H1 (cell line): ENCODE results near the gene RPLP2. TPM values are rescaled to one million over a fixed set of nuclear protein-coding genes. Genes with fewer than 3 reads are reported as not detected.

ENCODE experiments used
- CTCF ChIA-PET: fragments of 300-600 bp; sonication (Branson Sonifier 250); formaldehyde crosslinking; loops from one replicate; lab custom pipeline; 2021; ENCODE audit not compliant: partially characterized antibody; lab: Charles Lee
- POLR2A ChIA-PET: fragments of 300-600 bp; sonication (Branson Sonifier 250); formaldehyde crosslinking; loops from one replicate; lab custom pipeline; 2021; ENCODE audit warnings: inconsistent platforms; ENCODE audit not compliant: partially characterized antibody; lab: Charles Lee
- DNase-seq, 2 experiments: peaks; one replicate each; pipeline versions ENCODE4 v3.0.0 to v3.0.0-alpha.2; 2010 to 2022; ENCODE audit warnings: low spot score in 2 of 2, low read depth in 1 of 2, mixed read lengths in 1 of 2
- FAIRE-seq: peaks from 2 replicates; lab custom pipeline; 2011; peaks lifted over from hg19 to GRCh38; lab: Jason Lieb, UNC
- H2AFZ ChIP-seq: 2 replicates; pipeline ENCODE4 v1.8.1; 2012; ENCODE audit warnings: low read length, inconsistent platforms
- H2AK5ac ChIP-seq: 2 replicates; pipeline ENCODE4 v1.6.1; 2013; ENCODE audit warnings: low read depth, low read length
- H2BK120ac ChIP-seq: replicated peaks from 2 replicates; pipeline ENCODE3; 2013; ENCODE audit warnings: low read depth, low read length, inconsistent platforms
- H2BK12ac ChIP-seq: 2 replicates; pipeline ENCODE4 v1.6.1; 2013; ENCODE audit warnings: low read depth, low read length
- H2BK15ac ChIP-seq: 2 replicates; pipeline ENCODE4 v1.6.1; 2013; ENCODE audit warnings: low read length
- H2BK20ac ChIP-seq: 2 replicates; pipeline ENCODE4 v1.6.1; 2013; ENCODE audit warnings: low read length
- H2BK5ac ChIP-seq: 2 replicates; pipeline ENCODE4 v1.6.1; 2013; ENCODE audit warnings: low read depth, low read length
- H3K14ac ChIP-seq: 2 replicates; pipeline ENCODE4 v1.6.1; 2013; ENCODE audit warnings: inconsistent platforms; ENCODE audit not compliant: insufficient read length
- H3K18ac ChIP-seq: 2 replicates; pipeline ENCODE4 v1.6.1; 2013; ENCODE audit warnings: low read length; ENCODE audit errors: extremely low read depth
- H3K23ac ChIP-seq: 2 replicates; pipeline ENCODE4 v1.6.1; 2013; ENCODE audit warnings: inconsistent platforms; ENCODE audit not compliant: insufficient read length
- H3K23me2 ChIP-seq: 2 replicates; pipeline ENCODE4 v1.6.1; 2013; ENCODE audit warnings: low read depth, low read length
- H3K27ac ChIP-seq: 2 replicates; pipeline ENCODE4 v1.6.1; 2011; ENCODE audit warnings: low read depth, low read length, inconsistent platforms
- H3K27me3 ChIP-seq, 4 experiments: replicated peaks in 1 of 4; 1 replicate in 1 of 4; 2 replicates in 3 of 4; pipeline versions ENCODE4 v1.6.1 to v1.8.1; 2011 to 2013; ENCODE audit warnings: low read length in 3 of 4, mild to moderate bottlenecking in 3 of 4, inconsistent platforms in 2 of 4, mixed read lengths in 2 of 4, moderate library complexity in 1 of 4; ENCODE audit not compliant: control insufficient read depth in 3 of 4, insufficient read depth in 3 of 4; ENCODE audit errors: extremely low read depth in 1 of 4
- H3K36me3 ChIP-seq, 4 experiments: 2 replicates each; pipeline versions ENCODE4 v1.6.1 to v1.8.1; 2011 to 2013; ENCODE audit warnings: mild to moderate bottlenecking in 4 of 4, low read length in 3 of 4, moderate library complexity in 2 of 4, control low read depth in 1 of 4, inconsistent platforms in 1 of 4; ENCODE audit not compliant: insufficient read depth in 4 of 4, control insufficient read depth in 2 of 4
- H3K4ac ChIP-seq: replicated peaks from 2 replicates; pipeline ENCODE3; 2013; ENCODE audit warnings: low read length, low read depth, mixed read lengths, inconsistent platforms; ENCODE audit not compliant: insufficient read length
- H3K4me1 ChIP-seq, 4 experiments: replicated peaks in 1 of 4; 1 replicate in 1 of 4; 2 replicates in 3 of 4; pipeline versions ENCODE4 v1.6.1 to v1.8.1; 2011 to 2013; ENCODE audit warnings: low read length in 3 of 4, inconsistent platforms in 2 of 4, mixed read lengths in 1 of 4; ENCODE audit not compliant: insufficient read depth in 4 of 4, control insufficient read depth in 3 of 4
- H3K4me2 ChIP-seq, 2 experiments: 2 replicates each; pipeline versions ENCODE4 v1.6.1 to v1.8.1; 2011 to 2013; ENCODE audit warnings: low read depth in 2 of 2, low read length in 2 of 2, control low read depth in 1 of 2, inconsistent platforms in 1 of 2, mild to moderate bottlenecking in 1 of 2; ENCODE audit not compliant: insufficient read depth in 1 of 2
- H3K4me3 ChIP-seq, 4 experiments: fragments of 200-600, 300-600 bp in 1 of 4; sonication (generic), shearing (Covaris generic), sonication (Bioruptor Twin) in 1 of 4; 2 replicates each; pipeline versions ENCODE4 v1.5.1 to v1.8.1; 2011 to 2016; ENCODE audit warnings: low read length in 4 of 4, low read depth in 3 of 4, control low read depth in 2 of 4, inconsistent platforms in 2 of 4, mild to moderate bottlenecking in 2 of 4, mixed read lengths in 1 of 4, moderate library complexity in 1 of 4; ENCODE audit not compliant: insufficient read depth in 2 of 4; ENCODE audit errors: extremely low read depth in 1 of 4
- H3K56ac ChIP-seq: replicated peaks from 2 replicates; pipeline ENCODE3; 2013; ENCODE audit warnings: low read depth, mild to moderate bottlenecking, mixed read lengths, low read length, inconsistent platforms; ENCODE audit not compliant: insufficient read length
- H3K79me1 ChIP-seq: 2 replicates; pipeline ENCODE4 v1.6.1; 2013; ENCODE audit warnings: low read depth, low read length, control low read depth
- H3K79me2 ChIP-seq, 2 experiments: 2 replicates each; pipeline versions ENCODE4 v1.6.1 to v1.8.1; 2012 to 2013; ENCODE audit warnings: low read length in 2 of 2, mild to moderate bottlenecking in 2 of 2, inconsistent platforms in 1 of 2; ENCODE audit not compliant: insufficient read depth in 2 of 2, control insufficient read depth in 1 of 2
- H3K9ac ChIP-seq, 4 experiments: replicated peaks in 1 of 4; 1 replicate in 1 of 4; 2 replicates in 3 of 4; pipeline versions ENCODE4 v1.6.1 to v1.8.1; 2011 to 2013; ENCODE audit warnings: low read depth in 3 of 4, low read length in 3 of 4, control low read depth in 2 of 4, mild to moderate bottlenecking in 2 of 4, moderate library complexity in 2 of 4, inconsistent platforms in 1 of 4; ENCODE audit errors: extremely low read depth in 1 of 4
- H3K9me3 ChIP-seq, 2 experiments: 2 replicates each; pipeline versions ENCODE4 v1.6.1 to v1.8.1; 2012 to 2013; ENCODE audit warnings: mild to moderate bottlenecking in 2 of 2, moderate library complexity in 2 of 2, control low read depth in 1 of 2, inconsistent platforms in 1 of 2, low read depth in 1 of 2, low read length in 1 of 2, mixed read lengths in 1 of 2; ENCODE audit not compliant: insufficient read depth in 2 of 2
- H4K20me1 ChIP-seq, 2 experiments: replicated peaks in 1 of 2; 2 replicates each; pipeline versions ENCODE3 to v1.8.1; 2011 to 2013; ENCODE audit warnings: inconsistent platforms in 2 of 2, low read length in 2 of 2, mild to moderate bottlenecking in 1 of 2; ENCODE audit not compliant: insufficient read depth in 2 of 2, control insufficient read depth in 1 of 2
- H4K5ac ChIP-seq: 2 replicates; pipeline ENCODE4 v1.6.1; 2013; ENCODE audit warnings: low read length, low read depth, mixed read lengths, inconsistent platforms; ENCODE audit not compliant: insufficient read length
- H4K8ac ChIP-seq: 2 replicates; pipeline ENCODE4 v1.8.0; 2013; ENCODE audit warnings: mild to moderate bottlenecking, moderate library complexity, low read length, inconsistent platforms; ENCODE audit not compliant: insufficient read depth; ENCODE audit errors: extremely low read depth
- H4K91ac ChIP-seq: replicated peaks from 2 replicates; pipeline ENCODE3; 2013; ENCODE audit warnings: low read length, mixed read lengths, inconsistent platforms; ENCODE audit not compliant: insufficient read length
- GABPA ChIP-seq: IDR thresholded peaks from 2 replicates; pipeline ENCODE4 v1.6.1; 2011; ENCODE audit warnings: mild to moderate bottlenecking, low read length, moderate library complexity, borderline replicate concordance; ENCODE audit not compliant: insufficient read depth
- JUN ChIP-seq: IDR thresholded peaks from 2 replicates; pipeline ENCODE4 v1.6.1; 2011; ENCODE audit warnings: low read depth, mild to moderate bottlenecking, improper control_type of control experiment, low read length
- POLR2AphosphoS5 ChIP-seq: IDR thresholded peaks from 2 replicates; pipeline ENCODE4 v1.6.1; 2011; ENCODE audit warnings: low read depth, low read length
- RXRA ChIP-seq: IDR thresholded peaks from 2 replicates; pipeline ENCODE4 v1.6.1; 2011; ENCODE audit warnings: low read depth, mild to moderate bottlenecking, low read length, moderate library complexity; ENCODE audit not compliant: insufficient read depth
- SIN3A ChIP-seq, 2 experiments: IDR thresholded peaks in 1 of 2; conservative IDR thresholded peaks in 1 of 2; 2 replicates each; pipeline ENCODE4 v1.6.1; 2011 to 2012; ENCODE audit warnings: low read length in 2 of 2, improper control_type of control experiment in 1 of 2, low read depth in 1 of 2, mild to moderate bottlenecking in 1 of 2
- SP4 ChIP-seq: IDR thresholded peaks from 2 replicates; pipeline ENCODE4 v1.6.1; 2012; ENCODE audit warnings: low read length, inconsistent platforms
- TAF7 ChIP-seq: optimal IDR thresholded peaks from 2 replicates; pipeline ENCODE3; 2011; ENCODE audit warnings: low read depth, mild to moderate bottlenecking, inconsistent platforms, low read length, moderate library complexity, borderline replicate concordance
- WGBS, 2 experiments: shearing (Covaris generic) in 1 of 2; methylation state at CpG; one replicate each; pipeline versions ENCODE4 v1.1.6 to v1.1.7; 2013 to 2015; ENCODE audit warnings: low lambda C conversion rate in 2 of 2, mixed read lengths in 2 of 2, inconsistent platforms in 1 of 2, low coverage in 1 of 2, missing lambda C conversion rate in 1 of 2; ENCODE audit not compliant: insufficient replicate concordance in 2 of 2, insufficient coverage in 1 of 2, insufficient read length in 1 of 2; ENCODE audit errors: extremely low coverage in 1 of 2, missing lambda C conversion rate in 1 of 2; 5-methylcytosine and 5-hydroxymethylcytosine counted together
- polyA plus RNA-seq, 7 experiments: library from polyadenylated mRNA; depleted of rRNA in 3 of 7; stranded (reverse) in 5 of 7; unstranded in 2 of 7; fragments of >200 nt in 5 of 7; fragments of 200-250 nt in 2 of 7; gene quantifications; 1 replicate in 5 of 7; 2 replicates in 1 of 7; 4 replicates in 1 of 7; pipeline versions ENCODE4 v1.2.1 to v1.2.3, GENCODE V29; 2011 to 2013; ENCODE audit warnings: missing spikeins in 2 of 7, mixed read lengths in 2 of 7
- total RNA-seq: library from RNA; stranded (reverse); fragmentation: NEBNext Ultra II Directional; extraction: Animal tissue kit (Norgen Biotek cat#: 25700); gene quantifications from 2 replicates; pipeline ENCODE4 v1.2.1, GENCODE V29; 2021
- TF ChIP-seq, protein P1 (sequence below): IDR thresholded peaks from 2 replicates; pipeline ENCODE4 v1.6.1; 2012; ENCODE audit warnings: low read length, inconsistent platforms
- TF ChIP-seq, protein P2 (sequence below): IDR thresholded peaks from 2 replicates; pipeline ENCODE4 v1.6.1; 2012; ENCODE audit warnings: inconsistent platforms

Gene RPLP2
- total and polyA plus RNA-seq, 2 of the 8 experiments (the other 6 are each of a cell fraction or from before 2014, with no cell fraction given) = 1,789 to 2,106 TPM

DNA sequence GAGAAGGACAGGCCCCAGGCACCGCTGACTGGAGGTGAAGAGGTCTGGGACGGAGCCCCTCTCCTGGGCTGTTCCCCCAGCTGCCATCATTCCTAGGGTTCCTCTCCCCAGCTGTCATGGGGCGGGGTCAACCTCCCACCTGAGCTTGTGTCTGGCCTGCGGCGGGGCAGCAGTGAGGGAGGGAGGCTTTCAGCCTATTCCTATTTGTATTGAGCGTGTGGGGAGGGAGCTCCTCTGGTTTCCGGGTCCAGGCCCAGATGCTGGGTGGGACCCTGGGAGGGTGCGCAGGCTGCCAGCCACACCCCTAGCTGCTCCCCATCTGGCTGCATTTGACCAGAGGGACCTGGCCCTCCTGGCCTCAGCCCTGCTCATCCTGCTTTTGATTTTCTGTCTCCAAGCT, 46.6 kb downstream of the RPLP2 start:
- Histone ChIP-seq H2BK12ac (no peak overlapping the region), H2AFZ (no peak overlapping the region), H3K27me3 (peaks cover 0 to 2% (median 0%) of the 10 kb centered on the region in 4 experiments; a peak in 2 of 7 replicates), H4K91ac (no peak overlapping the region), H3K23me2 (no peaks in the 10 kb centered on the region), H2BK120ac (no peak overlapping the region), H3K56ac (no peak overlapping the region), H4K5ac (no peak overlapping the region), H3K4me2 (no peak overlapping the region), H3K36me3 (no peaks in the 10 kb centered on the region), H3K18ac (no peak overlapping the region), H3K4me3 (no peak overlapping the region), H4K8ac (no peak overlapping the region; the same call in 1 of the 2 replicates), H2BK20ac (no peak overlapping the region), H3K27ac (no peak overlapping the region), H4K20me1 (peaks cover 21 to 56% of the 10 kb centered on the region in 2 experiments), H3K14ac (no peak overlapping the region), H3K79me2 (no peaks in the 10 kb centered on the region; a peak in 1 of 4 replicates), H3K4me1 (peaks cover 0 to 17% (median 12%) of the 10 kb centered on the region in 4 experiments; a peak in 6 of 7 replicates), H3K9me3 (no peaks in the 10 kb centered on the region), H2BK5ac (no peak overlapping the region), H3K9ac (no peak overlapping the region), H3K4ac (no peak overlapping the region), H2BK15ac (no peak overlapping the region), H3K23ac (no peak overlapping the region), H3K79me1 (peaks cover 5% of the 10 kb centered on the region), H2AK5ac (no peak overlapping the region)
- CTCF ChIA-PET = interaction anchor here (1.0 to 10.5 kb wide), 11 partner anchors 8 to 195 kb away, joined by 3 to 74 read pairs (median 4); partner anchors contain the start of gene TSPAN4
- WGBS, 2 experiments = 88% methylated on average over 7 of the region's 8 CpGs; no CpG with 5 or more reads in 1 of the 2 experiments
- FAIRE-seq (no peak), DNase-seq (peak in 1 of 2 experiments; percentile 55)
- TF ChIP-seq GABPA (no peak), SP4 (no peak), RXRA (no peak), TAF7 (no peak), POLR2AphosphoS5 (no peak; the same call in 1 of the 2 replicates), JUN (no peak), SIN3A (conservative IDR thresholded peaks at IDR 0.05 in 1 of 2, IDR thresholded peaks at IDR 0.05 in 1 of 2; ENCODE audit: low read depth in 1 of 2, low read length in 2 of 2) (no peak)
- TF ChIP-seq, protein P1, sequence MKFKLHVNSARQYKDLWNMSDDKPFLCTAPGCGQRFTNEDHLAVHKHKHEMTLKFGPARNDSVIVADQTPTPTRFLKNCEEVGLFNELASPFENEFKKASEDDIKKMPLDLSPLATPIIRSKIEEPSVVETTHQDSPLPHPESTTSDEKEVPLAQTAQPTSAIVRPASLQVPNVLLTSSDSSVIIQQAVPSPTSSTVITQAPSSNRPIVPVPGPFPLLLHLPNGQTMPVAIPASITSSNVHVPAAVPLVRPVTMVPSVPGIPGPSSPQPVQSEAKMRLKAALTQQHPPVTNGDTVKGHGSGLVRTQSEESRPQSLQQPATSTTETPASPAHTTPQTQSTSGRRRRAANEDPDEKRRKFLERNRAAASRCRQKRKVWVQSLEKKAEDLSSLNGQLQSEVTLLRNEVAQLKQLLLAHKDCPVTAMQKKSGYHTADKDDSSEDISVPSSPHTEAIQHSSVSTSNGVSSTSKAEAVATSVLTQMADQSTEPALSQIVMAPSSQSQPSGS = no peak
- TF ChIP-seq, protein P2, sequence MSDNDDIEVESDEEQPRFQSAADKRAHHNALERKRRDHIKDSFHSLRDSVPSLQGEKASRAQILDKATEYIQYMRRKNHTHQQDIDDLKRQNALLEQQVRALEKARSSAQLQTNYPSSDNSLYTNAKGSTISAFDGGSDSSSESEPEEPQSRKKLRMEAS = no peak
- POLR2A ChIA-PET = interaction anchor here (0.6 to 13.8 kb wide), 8 partner anchors 11 to 194 kb away, joined by 3 to 234 read pairs (median 4); partner anchors contain the start of genes CD151, PIDD1, POLR2L and RPLP2
